SU-DHL-6 (cell line): Measurements from ENCODE around the gene OR1N2.

Source experiments
- CTCF ChIP-seq: fragments of 200-600 bp; sonication (generic); IDR thresholded peaks from one replicate; pipeline ENCODE4 v1.5.1; 2017; ENCODE audit warnings: antibody characterized with exemption, mild to moderate bottlenecking, low read length, moderate library complexity; ENCODE audit not compliant: insufficient read depth, poor library complexity, severe bottlenecking
- EZH2phosphoT487 ChIP-seq: fragments of 200-600 bp; sonication (generic), shearing (Covaris generic); conservative IDR thresholded peaks from 2 replicates; pipeline ENCODE4 v1.6.1; 2018; ENCODE audit warnings: mild to moderate bottlenecking, antibody characterized with exemption, low read length, moderate library complexity, mixed read lengths

GRCh38 chr9:122567901-122568300 lies 15.0 kb downstream of the OR1N2 start:
- TF ChIP-seq CTCF (no peak), EZH2phosphoT487 (no peak)
